Thoracic aorta (tissue), 2 donors: ENCODE results near the gene CUEDC2. TPM values are rescaled to one million over a fixed set of nuclear protein-coding genes. Genes with fewer than 3 reads are reported as not detected.

ENCODE experiments used
- ATAC-seq: fragments of 150-250 bp; one replicate; pipeline ENCODE4 v1.8.0; 2017; ENCODE audit warnings: low read depth; ENCODE audit not compliant: insufficient number of reproducible peaks, low FRiP score
- DNase-seq: peaks from one replicate; pipeline ENCODE4 v3.0.0-alpha.2; 2020; ENCODE audit warnings: low spot score
- H3K27ac ChIP-seq, 2 donors: fragments of 200-600 bp; sonication (generic); 1 replicate in 1 of 2; 2 replicates in 1 of 2; pipeline ENCODE4 v1.5.1; 2016; ENCODE audit warnings: mild to moderate bottlenecking in 2 of 2, moderate library complexity in 2 of 2
- H3K27me3 ChIP-seq: fragments of 200-600 bp; sonication (generic); replicated peaks from 2 replicates; pipeline ENCODE4 v1.6.0; 2016; ENCODE audit warnings: mild to moderate bottlenecking; ENCODE audit not compliant: insufficient read depth
- H3K36me3 ChIP-seq: fragments of 200-600 bp; sonication (generic); one replicate; pipeline ENCODE4 v1.5.1; 2016
- H3K4me1 ChIP-seq, 2 donors: fragments of 200-600 bp; sonication (generic); 1 replicate in 1 of 2; 2 replicates in 1 of 2; pipeline versions ENCODE4 v1.5.1 to v1.6.0; 2016; ENCODE audit warnings: low read depth in 2 of 2, mild to moderate bottlenecking in 1 of 2; ENCODE audit not compliant: control insufficient read depth in 1 of 2
- H3K4me3 ChIP-seq: fragments of 200-600 bp; sonication (generic); 2 replicates; pipeline ENCODE4 v1.5.1; 2016; ENCODE audit warnings: mild to moderate bottlenecking
- H3K9me3 ChIP-seq: fragments of 200-600 bp; sonication (generic); 2 replicates; pipeline ENCODE4 v1.5.1; 2016
- total RNA-seq, 2 donors: library from RNA; depleted of rRNA; stranded (reverse); fragments of >200 nt; gene quantifications; one replicate each; pipeline versions ENCODE4 v1.1.0 to v1.2.3, GENCODE V29; 2016
- TF ChIP-seq, protein P1 (sequence below): fragments of 200-600 bp; sonication (generic); IDR thresholded peaks from one replicate; pipeline ENCODE4 v1.5.1; 2019; ENCODE audit warnings: antibody characterized with exemption

CUEDC2 gene, protein sequence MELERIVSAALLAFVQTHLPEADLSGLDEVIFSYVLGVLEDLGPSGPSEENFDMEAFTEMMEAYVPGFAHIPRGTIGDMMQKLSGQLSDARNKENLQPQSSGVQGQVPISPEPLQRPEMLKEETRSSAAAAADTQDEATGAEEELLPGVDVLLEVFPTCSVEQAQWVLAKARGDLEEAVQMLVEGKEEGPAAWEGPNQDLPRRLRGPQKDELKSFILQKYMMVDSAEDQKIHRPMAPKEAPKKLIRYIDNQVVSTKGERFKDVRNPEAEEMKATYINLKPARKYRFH
- total RNA-seq, result 10 to 100 TPM; 40.8 to 53.2 TPM

DNA sequence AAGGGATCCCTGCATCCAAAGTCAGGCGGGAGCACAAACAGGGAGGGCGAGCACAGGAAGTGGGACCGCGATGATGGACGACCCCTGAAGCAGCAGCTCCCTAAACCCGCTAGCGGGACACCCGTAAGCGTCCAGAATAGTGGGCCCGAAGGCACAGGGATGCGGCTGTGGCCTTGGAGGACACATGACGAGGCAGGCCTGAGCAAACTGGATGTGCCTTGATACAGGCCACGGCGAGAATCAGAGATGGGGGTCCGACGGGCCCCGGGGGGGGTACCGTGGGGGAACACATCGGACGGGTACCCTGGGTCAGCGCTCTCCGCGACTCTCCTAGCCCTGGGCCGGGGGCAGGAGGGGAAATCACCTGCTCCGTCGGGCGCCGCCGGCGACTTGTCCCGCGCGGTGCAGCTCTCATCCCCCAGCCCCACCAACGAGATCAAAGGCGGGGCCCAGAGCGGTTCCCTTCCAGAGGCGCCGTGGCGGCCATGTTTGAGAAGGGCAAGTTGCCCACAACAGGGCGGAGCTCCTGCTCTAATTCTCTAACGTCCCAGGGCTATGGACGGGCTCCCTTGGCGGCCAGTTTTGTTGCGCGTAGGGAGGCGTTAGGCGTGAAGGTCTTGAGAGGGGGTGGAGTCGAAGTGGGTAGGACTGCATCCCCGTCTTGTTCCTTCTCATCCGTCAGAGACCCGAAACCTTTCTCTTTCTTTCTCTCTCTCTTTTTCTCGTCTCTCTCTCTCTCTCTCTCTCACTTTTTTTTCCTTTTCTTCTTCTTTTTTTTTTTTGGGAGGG is at the start of gene CUEDC2:
Gene CUEDC2, minus strand, starts transcription at position 413 of the 789 bp plus-strand sequence. CDS start 7,386 bp downstream, outside the sequence.
- Histone ChIP-seq H3K27ac (peak within 1 kb of the TSS; percentile 56 to 72), H3K4me1 (peaks cover 16 to 29% of the 10 kb centered on the region in 2 donors)

DNA sequence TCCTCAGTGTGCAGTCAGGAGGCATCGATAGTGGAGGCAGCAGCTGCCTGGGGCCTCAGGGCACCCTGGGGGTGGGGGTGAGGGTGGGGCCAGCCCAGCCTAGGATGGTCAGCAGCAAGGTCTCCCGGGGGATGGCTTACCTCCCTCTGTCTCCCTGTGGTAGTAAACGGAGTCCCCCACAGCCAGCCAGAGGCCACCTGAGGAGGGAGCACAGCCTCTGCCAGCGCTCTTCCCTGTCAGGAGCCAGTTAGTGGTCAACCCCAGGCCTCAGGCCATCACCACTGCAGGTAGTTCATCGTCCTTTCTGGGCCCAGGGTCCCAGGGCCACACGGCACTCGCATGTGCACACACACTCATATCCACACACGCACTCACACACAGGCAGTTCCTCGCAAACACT is 48.0 kb upstream of the CUEDC2 start:
- Histone ChIP-seq H3K9me3 (no peaks in the 10 kb centered on the region), H3K27ac (no peak overlapping the region), H3K27me3 (no peaks in the 10 kb centered on the region), H3K4me1 (no peaks in the 10 kb centered on the region), H3K36me3 (peaks cover 51% of the 10 kb centered on the region), H3K4me3 (no peak overlapping the region)
- TF ChIP-seq, protein P1, sequence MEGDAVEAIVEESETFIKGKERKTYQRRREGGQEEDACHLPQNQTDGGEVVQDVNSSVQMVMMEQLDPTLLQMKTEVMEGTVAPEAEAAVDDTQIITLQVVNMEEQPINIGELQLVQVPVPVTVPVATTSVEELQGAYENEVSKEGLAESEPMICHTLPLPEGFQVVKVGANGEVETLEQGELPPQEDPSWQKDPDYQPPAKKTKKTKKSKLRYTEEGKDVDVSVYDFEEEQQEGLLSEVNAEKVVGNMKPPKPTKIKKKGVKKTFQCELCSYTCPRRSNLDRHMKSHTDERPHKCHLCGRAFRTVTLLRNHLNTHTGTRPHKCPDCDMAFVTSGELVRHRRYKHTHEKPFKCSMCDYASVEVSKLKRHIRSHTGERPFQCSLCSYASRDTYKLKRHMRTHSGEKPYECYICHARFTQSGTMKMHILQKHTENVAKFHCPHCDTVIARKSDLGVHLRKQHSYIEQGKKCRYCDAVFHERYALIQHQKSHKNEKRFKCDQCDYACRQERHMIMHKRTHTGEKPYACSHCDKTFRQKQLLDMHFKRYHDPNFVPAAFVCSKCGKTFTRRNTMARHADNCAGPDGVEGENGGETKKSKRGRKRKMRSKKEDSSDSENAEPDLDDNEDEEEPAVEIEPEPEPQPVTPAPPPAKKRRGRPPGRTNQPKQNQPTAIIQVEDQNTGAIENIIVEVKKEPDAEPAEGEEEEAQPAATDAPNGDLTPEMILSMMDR, result no peak
- DNase-seq (no peak), ATAC-seq (no peak)

More for the DNA sequence above, at the start of gene CUEDC2:
- Histone ChIP-seq H3K4me3 (peak within 1 kb of the TSS; percentile 97), H3K27me3 (no peaks in the 10 kb centered on the region), H3K36me3 (no peaks in the 10 kb centered on the region), H3K9me3 (no peaks in the 10 kb centered on the region)
- TF ChIP-seq, protein P1, result no peak
- peak; percentile 78 for ATAC-seq
- DNase-seq, result peak; percentile 85

DNA sequence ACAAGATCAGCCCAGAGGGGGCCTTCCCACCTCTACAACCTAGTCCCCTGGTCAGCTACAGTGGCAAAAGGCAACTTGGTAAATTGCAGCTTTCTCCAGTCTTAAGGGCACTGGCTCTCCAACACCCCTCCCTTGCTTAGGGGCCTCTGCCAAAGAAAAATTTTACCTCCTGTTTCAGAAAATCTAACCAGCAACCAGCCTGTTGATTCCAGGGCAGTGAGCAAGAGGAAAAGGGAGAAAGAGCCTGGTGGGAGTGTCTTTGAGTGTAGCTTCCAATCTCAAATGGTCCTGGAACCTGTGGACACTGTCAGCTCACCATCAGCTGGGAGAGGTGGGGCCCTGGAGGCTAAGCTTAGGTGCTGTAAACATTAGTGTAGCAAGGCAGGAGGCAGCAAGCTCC is 47.3 kb upstream of the CUEDC2 start:
- H3K4me1 ChIP-seq, result no peaks in the 10 kb centered on the region
- DNase-seq (no peak), ATAC-seq (no peak)
- no peaks in the 10 kb centered on the region for H3K9me3 ChIP-seq
- no peak overlapping the region for H3K4me3 ChIP-seq
- H3K27me3 ChIP-seq, result no peaks in the 10 kb centered on the region
- TF ChIP-seq, protein P1, result no peak
- no peak overlapping the region for H3K27ac ChIP-seq
- peaks cover 44% of the 10 kb centered on the region for H3K36me3 ChIP-seq

DNA sequence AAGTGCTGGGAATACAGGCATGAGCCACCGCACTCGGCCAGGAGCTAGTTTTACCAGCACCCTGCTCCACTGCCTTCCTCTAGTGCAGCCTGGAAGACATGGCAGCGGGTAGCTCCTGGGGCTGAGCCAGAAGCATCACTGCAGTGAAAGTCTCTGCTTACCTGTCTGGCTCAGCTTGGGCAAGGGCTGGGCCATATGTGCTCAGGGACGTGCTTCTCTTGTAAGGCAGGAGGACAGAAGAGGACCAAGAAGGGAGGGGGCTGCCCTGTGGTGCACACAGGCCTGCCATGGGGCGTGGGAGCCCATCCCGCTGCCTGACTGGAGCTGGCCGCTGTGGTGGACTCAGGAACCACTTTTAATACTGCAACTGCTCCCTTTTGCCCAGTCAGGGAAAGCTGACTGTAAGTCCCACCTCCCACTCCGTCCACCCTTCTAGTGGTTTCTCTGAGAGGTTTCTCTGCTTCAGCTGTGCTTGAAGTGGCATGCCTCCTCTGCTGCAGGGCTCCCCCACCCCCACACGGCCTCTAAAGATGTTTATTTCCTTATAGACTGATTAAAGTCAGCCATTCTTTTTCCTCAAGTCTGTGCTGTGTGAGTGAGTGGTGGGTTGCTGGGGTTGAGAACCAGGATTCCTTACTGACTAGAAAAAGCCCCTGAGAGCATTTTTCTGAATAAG is 44.2 kb upstream of the CUEDC2 start:
- H3K27ac ChIP-seq, result no peak overlapping the region
- no peaks in the 10 kb centered on the region for H3K9me3 ChIP-seq
- TF ChIP-seq, protein P1, result no peak
- no peak for DNase-seq
- no peaks in the 10 kb centered on the region for H3K4me1 ChIP-seq
- no peak for ATAC-seq
- H3K4me3 ChIP-seq, result no peak overlapping the region
- H3K27me3 ChIP-seq, result no peaks in the 10 kb centered on the region
- peaks cover 13% of the 10 kb centered on the region for H3K36me3 ChIP-seq
